Posterior cingulate gyrus (tissue), 11 donors: ENCODE data around the gene PLCD1.

Source experiments
- DNase-seq, 10 donors: peaks; one replicate each; pipeline versions ENCODE4 v3.0.0 to v3.0.0-alpha.2; 2020 to 2021; ENCODE audit warnings: mixed read lengths in 3 of 10
- intact Hi-C: fragments of 100-400 bp; cut with DNase I; formaldehyde crosslinking; loops from one replicate; pipeline ENCODE4 v1.15.1; 2023

PLCD1 gene

DNA sequence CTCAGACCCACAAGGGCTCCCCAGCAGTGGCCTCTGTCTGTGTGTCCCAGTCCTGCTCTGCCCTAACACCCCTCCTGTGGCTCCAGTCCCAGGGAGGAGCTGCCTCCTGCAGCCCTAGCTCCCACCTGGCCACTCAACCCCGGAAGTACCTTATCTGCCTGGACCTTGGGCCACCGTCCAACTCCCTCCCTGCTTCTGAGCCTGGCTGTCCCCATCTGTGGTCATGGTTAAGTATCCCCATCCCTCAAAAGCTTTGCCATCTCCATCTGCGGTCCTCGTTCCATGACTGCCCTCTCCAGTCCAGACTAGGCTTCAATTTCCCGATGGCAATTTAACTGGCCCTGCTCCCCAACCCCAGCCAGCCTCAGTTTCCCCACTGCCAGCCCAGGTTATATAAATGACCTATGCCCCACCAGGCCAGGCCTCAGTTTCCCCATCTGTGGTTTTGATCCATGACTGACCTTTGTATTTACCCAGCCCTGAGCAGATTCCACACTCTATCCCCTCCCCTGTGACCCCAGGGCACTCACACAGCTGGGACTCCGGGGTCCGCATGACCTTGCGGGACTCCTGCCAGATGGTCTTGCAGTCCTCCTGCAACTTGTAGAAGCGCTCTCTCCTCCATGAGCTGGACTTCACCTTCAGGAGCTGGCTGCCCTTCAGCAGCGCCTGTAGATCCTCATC, 9.6 kb downstream of the PLCD1 start:
- intact Hi-C loops, result no loop called here
- peak in 2 of 10 donors; percentile 44 to 67 for DNase-seq

DNA sequence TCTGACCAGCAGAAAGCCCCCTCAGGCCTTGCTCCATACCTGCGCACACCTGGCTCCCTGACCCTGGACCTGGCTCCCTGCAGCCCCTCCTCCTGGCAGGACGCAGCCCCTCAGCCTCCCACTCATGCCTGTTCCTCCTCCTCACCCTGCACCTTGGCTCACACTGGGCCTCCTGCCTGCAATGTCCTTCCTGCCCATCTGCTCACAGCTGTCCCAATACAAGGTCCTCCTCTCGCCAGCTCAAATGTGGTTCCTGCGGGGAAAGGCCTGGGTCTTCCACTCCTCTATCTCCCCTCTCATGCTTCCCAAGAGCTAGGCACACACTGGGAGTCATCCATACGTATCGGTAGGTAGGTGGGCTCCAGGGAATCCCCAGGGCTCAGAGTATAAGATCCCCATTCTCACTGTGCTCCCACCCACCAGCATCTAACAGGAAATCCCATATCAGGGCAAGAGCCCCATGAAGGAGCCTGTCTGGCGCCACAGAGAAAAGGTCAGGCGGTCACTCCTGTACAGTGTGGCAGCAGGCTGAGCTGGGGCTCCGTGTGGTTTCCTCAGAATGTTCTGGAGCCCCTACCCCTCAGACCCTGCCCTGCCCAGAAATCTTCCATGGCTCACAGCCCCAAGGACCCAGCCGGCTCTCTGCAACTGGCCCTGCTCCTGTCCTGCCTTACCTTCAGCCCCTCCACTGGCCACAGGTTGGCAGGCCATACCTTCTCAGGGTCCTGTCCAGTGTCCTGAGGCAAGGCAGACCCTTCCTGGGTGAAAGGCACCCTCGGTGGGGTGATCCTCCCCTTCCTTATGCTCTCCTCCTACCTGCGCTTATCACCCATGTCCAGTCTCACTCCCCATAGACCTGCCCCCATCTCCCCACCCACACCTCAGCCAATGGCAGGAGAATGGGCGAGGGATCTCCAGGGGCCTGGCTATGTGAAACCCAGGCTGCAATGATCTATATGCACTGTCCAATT, 10.9 kb downstream of the PLCD1 start:
- intact Hi-C loops, result no loop called here
- DNase-seq, result peak in 2 of 10 donors; percentile 65 to 75

DNA sequence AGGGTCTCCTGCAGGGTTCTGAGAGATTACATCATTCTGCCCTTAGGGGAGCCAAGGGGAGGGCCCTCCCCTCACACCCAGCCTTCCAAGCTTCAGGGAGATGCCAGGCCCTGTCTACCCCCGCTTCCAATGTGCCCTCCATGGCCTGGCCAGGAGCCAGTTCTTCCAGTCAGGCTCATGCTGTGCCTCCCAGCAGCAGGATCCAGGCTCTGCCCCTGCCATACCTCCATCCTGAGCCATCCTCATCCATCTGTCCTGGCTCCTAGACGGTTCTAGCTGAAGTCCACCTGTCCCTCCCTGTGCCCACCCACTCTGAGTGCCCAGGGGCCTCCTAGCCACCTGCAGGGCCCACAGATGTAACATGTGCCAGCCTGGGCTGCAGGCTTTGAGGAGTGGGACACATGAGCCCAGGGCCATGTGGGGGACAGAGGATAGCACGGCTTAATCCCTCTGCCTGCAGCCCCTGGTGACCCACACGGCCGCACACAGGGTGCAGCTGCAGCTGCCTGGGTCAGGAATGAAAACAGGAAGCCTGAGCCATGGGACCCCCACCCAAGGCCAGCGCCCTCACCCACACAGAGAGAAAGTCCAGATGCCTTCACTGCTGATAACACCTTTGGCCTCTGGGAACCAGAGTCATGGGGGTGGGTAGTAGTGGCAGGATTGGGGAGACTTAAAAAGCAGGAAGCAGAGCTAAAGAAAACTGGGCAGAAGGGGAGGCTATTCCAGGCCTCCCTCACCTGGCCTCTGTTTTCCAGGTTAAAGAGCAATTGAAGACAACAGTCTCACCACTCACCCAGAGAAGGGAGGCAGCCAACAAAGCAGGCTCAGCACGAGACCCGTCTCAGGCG, 11.8 kb downstream of the PLCD1 start:
- peak in 2 of 10 donors; percentile 43 to 72 for DNase-seq

DNA sequence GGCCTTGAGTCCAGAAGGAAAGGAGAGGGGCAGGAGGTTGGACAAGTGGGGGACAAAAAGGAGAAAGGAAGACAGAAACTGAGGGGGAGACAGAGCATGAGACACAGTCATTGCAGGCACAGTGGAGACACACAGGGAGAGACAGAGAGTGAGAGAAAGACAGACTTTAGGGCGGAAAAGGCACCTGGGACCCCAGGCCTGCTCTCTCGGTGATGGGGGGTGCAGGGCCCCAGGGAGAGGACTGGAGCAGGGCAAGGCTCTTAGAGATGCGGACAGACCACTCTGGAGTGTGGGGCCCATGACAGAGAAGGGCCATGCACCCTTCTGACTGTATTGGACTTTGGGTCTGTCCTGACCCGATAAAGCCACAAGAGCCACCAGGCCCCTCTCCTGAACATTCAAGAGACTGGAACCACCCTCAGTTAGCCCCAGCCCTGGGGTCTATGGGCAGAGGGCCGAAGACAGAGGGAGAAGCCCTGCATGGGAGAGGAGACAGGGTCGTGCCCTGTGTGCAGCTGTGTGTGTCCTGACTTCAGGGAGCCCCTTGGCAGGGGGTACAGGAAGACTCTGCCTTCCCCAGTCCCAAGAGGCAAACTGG, 12.5 kb downstream of the PLCD1 start:
- DNase-seq, result peak in 2 of 10 donors; percentile 42 to 66
- intact Hi-C loops, result no loop called here

More for the DNA sequence above, 11.8 kb downstream of the PLCD1 start:
- intact Hi-C loops, result no loop called here

GRCh38 chr3:38016410-38016809, 13.0 kb downstream of the PLCD1 start:
- intact Hi-C loops, result no loop called here
- peak in 2 of 10 donors; percentile 52 to 81 for DNase-seq

DNA sequence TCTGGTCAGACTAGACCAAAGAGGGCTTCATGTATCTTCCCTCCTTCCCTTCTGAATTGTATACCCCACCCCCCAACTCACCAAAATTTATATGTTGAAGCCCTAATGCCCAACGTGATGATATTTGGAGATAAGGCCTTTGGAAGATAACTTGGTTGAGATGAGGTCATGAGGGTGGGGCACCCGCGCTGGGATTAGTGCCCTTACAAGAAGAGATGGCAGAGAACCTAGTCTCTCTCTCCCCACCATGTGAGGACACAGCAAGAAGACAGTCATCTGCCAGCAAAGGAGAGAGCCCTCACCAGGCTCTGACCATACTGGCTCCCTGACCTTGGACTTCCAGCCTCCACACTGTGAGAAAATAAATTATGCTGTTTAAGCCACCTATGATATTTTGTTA, 13.5 kb downstream of the PLCD1 start:
- intact Hi-C loops, result no loop called here
- DNase-seq, result peak in 1 of 10 donors; percentile 3

DNA sequence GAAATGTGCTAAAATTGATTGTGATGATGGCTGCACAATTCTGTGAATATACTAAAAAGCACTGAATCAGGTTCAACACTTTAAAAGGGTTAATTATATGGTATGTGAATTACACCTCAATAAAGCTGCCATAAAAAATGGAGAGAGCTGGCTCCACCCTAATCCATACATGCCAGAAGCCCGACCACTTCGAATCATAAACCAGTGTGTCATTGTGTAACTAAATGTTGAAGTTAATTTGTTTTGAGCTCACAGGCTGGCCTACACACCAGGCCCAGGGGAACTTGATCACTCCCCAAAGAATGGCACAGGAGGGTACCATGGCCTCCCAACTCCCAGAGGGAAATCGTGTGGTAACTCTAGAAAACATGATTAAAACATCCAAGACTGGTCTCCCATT, 14.0 kb downstream of the PLCD1 start:
- DNase-seq, result no peak
- intact Hi-C loops, result no loop called here

- peak in 3 of 10 donors; percentile 59 to 81 (median 70) for DNase-seq
- intact Hi-C loops, result no loop called here
Observed at GRCh38 chr3:38011111-38011510, 18.3 kb downstream of the PLCD1 start.

DNA sequence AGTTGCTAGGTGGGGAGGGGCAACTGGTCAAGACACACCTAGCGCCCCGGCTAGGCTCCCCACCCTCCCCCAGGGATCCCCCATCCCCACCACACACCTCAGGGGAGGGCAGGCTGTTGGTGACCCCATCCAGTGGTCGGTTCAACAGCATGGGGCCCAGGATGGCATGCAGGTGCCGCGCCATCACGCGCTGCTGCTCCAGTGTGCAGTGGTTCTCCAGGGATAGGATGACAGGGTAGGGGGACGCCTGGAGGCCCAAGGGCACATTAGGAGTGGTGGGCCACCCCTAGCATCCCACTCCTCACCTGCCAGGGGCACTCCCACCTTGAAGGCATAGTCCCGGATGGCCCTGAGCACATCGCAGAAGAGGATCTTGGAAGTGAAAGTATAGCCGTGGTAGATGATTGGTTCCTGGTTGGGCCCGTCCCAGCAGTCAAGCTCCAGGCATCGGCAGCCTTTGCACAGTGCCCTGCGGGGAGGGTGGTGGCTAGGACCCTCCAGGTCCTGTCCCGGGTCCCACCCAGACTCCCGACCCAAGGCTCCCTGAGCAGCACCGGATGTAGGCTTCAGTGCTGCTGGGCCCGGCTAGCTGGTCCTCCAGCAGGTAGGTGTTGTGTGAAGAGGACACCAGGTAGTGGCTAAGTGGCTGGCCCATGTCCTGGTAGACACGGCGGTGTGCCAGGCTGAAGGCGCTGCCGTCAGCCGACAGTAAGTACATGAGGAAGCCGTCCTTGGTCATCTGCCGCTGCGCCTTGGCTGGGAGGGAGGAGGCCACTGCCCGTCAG, 19.4 kb downstream of the PLCD1 start:
- intact Hi-C loops, result loop anchor here (10.0 kb wide), 1 partner anchor 155 kb away; the partner anchor contains the start of gene OXSR1
- peak in 3 of 10 donors; percentile 51 to 77 (median 61) for DNase-seq

- peak in 2 of 10 donors; percentile 66 to 76 for DNase-seq
- intact Hi-C loops, result loop anchor here (10.0 kb wide), 1 partner anchor 156 kb away; the partner anchor contains the start of gene OXSR1
Observed at GRCh38 chr3:38008971-38009580, 20.4 kb downstream of the PLCD1 start.

DNA sequence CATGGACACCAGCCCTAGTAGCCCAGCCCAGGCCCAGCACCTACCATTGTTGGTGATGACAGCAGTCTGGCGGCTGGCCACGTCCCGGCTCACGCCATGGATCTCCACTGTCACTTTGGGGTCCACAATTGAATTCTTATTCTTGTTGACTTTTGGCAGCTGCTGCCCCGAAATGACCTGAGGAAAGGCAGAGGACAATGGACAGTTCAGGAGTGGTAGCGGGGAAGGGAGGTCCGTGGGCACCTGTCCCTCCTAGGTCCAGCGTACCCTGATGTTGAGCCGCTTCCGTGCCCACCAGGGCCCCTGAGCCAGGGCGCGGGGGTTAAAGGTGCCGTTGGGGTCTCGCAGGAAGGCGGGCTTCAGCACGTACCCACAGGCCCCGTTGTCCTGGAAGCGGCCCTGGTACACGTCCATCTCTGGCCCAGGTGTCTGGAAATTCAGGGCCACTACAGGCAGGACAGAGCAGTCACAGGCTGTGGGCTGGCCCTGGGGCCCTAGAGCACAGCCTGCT, 21.2 kb downstream of the PLCD1 start:
- DNase-seq, result peak in 3 of 10 donors; percentile 66 to 82 (median 69)
- intact Hi-C loops, result loop anchor here (10.0 kb wide), 1 partner anchor 157 kb away; the partner anchor contains the start of gene OXSR1

DNA sequence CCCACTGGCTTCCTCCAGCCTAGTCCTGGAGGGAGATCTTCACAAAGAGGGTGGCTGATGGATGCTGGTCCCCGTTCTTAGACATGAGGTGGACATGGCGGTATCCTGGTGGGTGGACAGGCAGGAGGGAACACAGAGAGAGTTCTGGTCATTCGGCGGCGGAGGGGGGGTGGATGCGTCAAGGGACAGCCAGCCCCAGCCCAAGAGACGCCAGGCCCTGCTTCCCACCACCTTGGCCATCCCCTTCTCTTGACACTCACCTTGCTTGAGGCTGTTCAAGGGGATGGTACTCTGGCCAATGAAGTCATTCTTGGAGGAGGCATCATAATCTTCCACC, 21.7 kb downstream of the PLCD1 start:
- intact Hi-C loops, result loop anchor here (10.0 kb wide), 1 partner anchor 157 kb away; the partner anchor contains the start of gene OXSR1
- peak in 3 of 10 donors; percentile 50 to 77 (median 59) for DNase-seq

DNA sequence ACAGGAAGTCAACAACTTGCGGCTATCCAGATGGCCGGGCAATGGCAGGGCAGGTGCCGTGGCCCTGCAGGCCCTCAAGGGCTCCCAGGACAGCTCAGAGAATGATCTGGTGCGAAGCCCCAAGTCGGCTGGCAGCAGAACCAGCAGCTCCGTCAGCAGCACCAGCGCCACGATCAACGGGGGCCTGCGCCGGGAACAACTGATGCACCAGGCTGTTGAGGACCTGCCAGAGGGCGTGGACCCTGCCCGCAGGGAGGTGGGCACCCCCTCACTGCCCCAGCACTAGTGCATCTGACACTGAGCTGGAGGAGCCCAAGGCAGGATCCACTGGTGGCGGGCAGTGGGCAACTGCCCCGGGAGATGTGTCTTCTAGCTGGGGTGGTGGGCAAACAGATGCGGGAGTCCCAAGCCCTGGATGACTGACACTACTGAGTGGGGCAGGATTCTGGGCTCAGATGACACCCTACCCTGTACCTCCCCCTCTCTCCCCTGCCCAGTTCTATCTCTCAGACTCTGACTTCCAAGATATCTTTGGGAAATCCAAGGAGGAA, 22.9 kb downstream of the PLCD1 start:
- intact Hi-C loops, result loop anchor here (10.0 kb wide), 1 partner anchor 158 kb away; the partner anchor contains the start of gene OXSR1
- peak in 3 of 10 donors; percentile 60 to 82 (median 75) for DNase-seq

GRCh38 chr3:38006031-38006430, 23.4 kb downstream of the PLCD1 start:
- intact Hi-C loops, result loop anchor here (10.0 kb wide), 1 partner anchor 159 kb away; the partner anchor contains the start of gene OXSR1

DNA sequence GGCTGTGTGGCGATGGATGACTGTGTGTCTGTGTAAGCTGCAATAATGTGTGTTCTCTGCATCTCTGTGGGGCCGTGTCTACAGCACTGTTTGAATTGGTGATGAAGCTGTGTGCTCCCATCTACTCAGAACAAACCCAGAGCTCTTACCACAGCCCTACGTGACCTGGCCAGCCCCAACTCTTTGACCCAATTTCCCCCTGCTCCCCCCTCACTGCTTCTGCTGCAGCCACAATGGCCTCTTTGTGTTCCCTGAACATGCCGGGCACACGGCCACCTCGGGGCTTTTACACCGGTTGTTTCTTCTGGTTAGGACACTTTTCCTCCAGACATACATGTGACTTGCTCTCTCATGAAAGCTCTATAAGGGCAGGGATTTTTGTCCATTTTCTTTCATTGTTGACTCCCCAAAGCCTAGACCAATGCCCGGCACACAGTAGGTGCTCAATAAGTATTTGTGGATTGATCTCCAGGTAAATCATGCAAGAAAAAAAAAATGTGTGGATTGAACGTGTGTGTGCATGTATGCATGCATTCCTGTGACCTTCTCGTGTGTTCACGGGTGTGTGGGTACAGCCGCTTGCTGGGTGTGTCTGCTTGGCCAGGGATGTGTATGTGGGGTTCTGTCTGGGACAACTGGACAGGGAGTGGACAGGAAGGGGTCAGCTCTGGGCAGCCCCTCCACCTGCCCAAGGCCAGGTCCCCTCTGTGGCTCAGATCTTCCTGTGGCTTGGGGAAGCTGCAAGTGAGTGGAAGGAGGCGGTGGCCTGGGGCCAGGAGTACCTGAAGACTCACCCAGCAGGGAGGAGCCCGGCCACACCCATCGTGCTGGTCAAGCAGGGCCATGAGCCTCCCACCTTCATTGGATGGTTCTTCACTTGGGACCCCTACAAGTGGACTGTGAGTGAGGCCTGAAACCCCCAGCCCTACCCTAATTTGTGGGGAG, 24.1 kb downstream of the PLCD1 start:
- DNase-seq, result peak; percentile 82 to 98 (median 90)
- intact Hi-C loops, result loop anchor here (10.0 kb wide), 1 partner anchor 159 kb away; the partner anchor contains the start of gene OXSR1

More at GRCh38 chr3:38006031-38006430, 23.4 kb downstream of the PLCD1 start:
- peak in 3 of 10 donors; percentile 51 to 66 (median 64) for DNase-seq

DNA sequence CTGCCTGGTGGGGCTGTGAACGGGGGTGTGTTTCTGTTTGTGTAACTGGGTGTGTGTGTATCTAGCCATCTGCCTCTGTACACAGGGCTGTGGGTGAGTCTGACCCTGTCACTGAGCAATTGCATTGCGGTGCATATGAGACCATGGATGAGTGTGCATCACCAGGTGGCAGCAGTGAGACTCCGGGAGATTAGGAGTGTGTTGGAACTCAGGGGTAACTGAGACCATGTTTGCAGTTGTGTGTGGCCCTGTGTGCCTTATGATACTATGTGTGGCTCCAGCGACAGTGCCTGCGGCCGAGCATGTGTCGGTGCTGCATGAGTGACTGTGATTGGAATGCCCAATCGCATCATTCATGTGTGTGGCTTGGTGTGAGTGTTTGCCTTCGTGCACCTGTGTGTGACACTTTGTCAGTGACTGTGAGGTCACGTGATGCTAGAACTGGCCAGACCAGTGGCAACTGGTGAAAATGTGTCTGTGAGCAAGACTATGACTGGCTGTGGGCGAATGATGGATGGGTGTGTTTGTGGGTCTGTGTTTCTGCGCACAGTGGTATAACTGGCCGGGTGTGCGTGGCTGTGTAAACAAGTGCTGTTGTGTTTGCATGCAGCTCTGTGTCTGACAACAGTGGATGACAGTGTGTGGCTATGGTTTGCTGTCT, 24.9 kb downstream of the PLCD1 start:
- intact Hi-C loops, result loop anchor here (10.0 kb wide), 1 partner anchor 160 kb away; the partner anchor contains the start of gene OXSR1
- peak; percentile 64 to 96 (median 84) for DNase-seq
